Measurements from ENCODE around the gene KDR. TPM values are rescaled to one million over a fixed set of nuclear protein-coding genes. Genes with fewer than 3 reads are reported as not detected.

The KDR gene
- total RNA-seq, 1 donor from 2014 or later, result 28.7 TPM

GRCh38 chr4:55124322-55125076 is 896 bp downstream of the KDR start:
- DNase-seq (ENCODE audit: low spot score), result no peak
- intact Hi-C loops (cut with DNase I), result loop anchor here (5.0 kb wide), 2 partner anchors 53 to 117 kb away; no protein-coding TSS in a partner anchor

- no peak for DNase-seq (ENCODE audit: low spot score)
- intact Hi-C loops (cut with DNase I), result loop anchor here (5.0 kb wide), 2 partner anchors 54 to 116 kb away; no protein-coding TSS in a partner anchor
Measured at GRCh38 chr4:55123791-55124190, 1.6 kb downstream of the KDR start.

- intact Hi-C loops (cut with DNase I), result loop anchor here (5.0 kb wide), 2 partner anchors 55 to 115 kb away; no protein-coding TSS in a partner anchor
- no peak for DNase-seq (ENCODE audit: low spot score)
Measured at GRCh38 chr4:55122235-55122634, 3.2 kb downstream of the KDR start.

DNA sequence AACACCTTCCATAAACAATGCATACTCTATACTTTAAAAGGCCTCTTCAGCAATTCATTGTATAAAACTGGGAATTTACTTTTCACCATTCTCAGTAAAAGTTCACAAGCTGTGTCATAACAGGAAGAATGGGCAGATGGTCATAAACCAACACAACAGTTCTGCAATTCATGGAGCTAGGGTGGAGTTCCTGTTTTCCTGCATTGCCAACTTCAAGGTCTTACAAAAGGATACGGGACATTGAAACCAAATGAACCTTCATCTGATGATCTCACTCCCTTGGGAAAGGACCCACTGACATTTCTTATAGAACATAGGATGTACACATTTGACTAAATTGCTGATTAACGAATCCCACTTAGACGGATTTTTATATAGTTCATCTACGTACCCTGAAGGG is 4.1 kb downstream of the KDR start:
- intact Hi-C loops (cut with DNase I), result loop anchor here (5.0 kb wide), 2 partner anchors 56 to 114 kb away; no protein-coding TSS in a partner anchor
- no peak for DNase-seq (ENCODE audit: low spot score)

DNA sequence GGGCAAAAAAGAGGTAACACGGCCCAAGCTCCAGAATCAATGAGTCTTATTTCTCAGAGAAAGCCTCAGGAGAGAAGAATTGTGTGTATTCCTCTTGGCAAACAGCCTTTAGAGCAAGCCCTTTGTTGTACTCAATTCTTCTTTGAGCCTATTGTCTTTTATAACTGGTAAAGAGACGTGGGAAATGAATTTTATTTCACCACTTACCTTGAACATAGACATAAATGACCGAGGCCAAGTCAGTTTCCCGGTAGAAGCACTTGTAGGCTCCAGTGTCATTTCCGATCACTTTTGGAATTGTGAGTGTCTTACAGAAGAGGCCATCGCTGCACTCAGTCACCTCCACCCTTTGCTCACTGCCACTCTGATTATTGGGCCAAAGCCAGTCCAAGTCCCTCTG is 7.0 kb downstream of the KDR start:
- intact Hi-C loops (cut with DNase I), result loop anchor here (5.0 kb wide), 2 partner anchors 51 to 204 kb away; no protein-coding TSS in a partner anchor
- DNase-seq (ENCODE audit: low spot score), result no peak

DNA sequence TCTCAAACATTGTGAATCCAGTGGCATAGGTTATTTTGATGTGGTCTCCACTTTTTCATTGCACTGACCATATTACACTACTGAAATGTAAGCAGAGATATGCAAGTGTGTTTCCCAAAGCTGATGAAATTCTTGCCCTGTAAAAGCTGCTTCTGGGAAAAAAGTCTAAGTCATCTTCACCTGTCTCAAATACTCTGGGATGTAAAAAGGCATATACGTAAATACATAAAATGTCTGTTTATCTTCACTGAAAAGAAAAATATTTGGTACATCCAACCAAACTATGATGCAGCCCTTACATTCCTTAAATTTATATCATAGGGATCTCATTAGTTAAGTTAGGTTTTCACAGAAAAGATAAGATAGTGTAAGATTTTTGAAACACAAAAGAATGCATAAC is 7.9 kb downstream of the KDR start:
- intact Hi-C loops (cut with DNase I), result loop anchor here (5.0 kb wide), 2 partner anchors 50 to 205 kb away; no protein-coding TSS in a partner anchor
- no peak for DNase-seq (ENCODE audit: low spot score)

DNA sequence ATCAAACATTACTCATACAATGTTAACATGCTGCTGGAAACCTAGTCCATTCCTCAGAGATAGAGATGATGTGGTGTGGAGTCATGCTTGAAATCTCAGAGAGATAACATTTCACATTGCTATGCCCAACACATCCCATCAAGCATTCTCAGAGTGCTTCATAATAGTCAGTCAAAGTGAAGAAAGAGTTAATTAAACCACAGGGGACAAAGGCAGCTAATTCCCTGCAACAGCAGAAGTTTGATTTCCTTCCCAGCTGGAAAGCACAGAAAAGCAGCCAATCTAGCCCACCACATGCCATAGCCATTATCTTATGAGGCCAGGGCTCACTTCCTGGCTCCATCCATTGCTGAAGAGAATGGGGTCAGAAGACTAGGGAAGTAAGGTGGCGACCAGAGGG is 8.9 kb downstream of the KDR start:
- intact Hi-C loops (cut with DNase I), result loop anchor here (5.0 kb wide), 2 partner anchors 49 to 206 kb away; no protein-coding TSS in a partner anchor
- no peak for DNase-seq (ENCODE audit: low spot score)

- no peak for DNase-seq (ENCODE audit: low spot score)
- intact Hi-C loops (cut with DNase I), result no loop called here
Measured at GRCh38 chr4:55111601-55112000, 13.8 kb downstream of the KDR start.

- no peak for DNase-seq (ENCODE audit: low spot score)
- intact Hi-C loops (cut with DNase I), result no loop called here
Measured at GRCh38 chr4:55110131-55110530, 15.3 kb downstream of the KDR start.

GRCh38 chr4:55107054-55107453 is 18.3 kb downstream of the KDR start:
- intact Hi-C loops (cut with DNase I), result no loop called here
- no peak for DNase-seq (ENCODE audit: low spot score)

GRCh38 chr4:55103224-55103623 is 22.2 kb downstream of the KDR start:
- intact Hi-C loops (cut with DNase I), result no loop called here
- no peak for DNase-seq (ENCODE audit: low spot score)

DNA sequence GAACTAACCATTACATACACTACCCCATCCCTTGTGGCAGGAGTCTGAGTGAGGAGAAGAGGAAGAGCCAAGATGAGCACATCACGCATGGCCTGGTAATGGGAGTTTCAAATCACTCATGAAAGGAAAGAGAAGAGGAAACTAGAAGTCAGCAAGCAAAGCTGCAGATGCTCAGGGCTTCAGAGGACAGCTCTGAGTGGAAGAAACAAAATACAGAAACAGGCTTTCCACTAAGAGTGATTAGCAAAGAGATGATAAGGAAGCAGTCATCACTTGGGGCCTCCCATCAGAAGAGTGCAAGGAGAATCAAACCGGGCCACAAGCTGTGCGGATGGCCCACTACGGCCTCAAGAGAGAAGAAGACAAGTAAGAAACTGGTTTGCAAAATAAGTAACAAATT is 25.6 kb downstream of the KDR start:
- intact Hi-C loops (cut with DNase I), result no loop called here
- no peak for DNase-seq (ENCODE audit: low spot score)

- intact Hi-C loops (cut with DNase I), result no loop called here
- DNase-seq (ENCODE audit: low spot score), result no peak
Measured at GRCh38 chr4:55098456-55099204, 26.8 kb downstream of the KDR start.

DNA sequence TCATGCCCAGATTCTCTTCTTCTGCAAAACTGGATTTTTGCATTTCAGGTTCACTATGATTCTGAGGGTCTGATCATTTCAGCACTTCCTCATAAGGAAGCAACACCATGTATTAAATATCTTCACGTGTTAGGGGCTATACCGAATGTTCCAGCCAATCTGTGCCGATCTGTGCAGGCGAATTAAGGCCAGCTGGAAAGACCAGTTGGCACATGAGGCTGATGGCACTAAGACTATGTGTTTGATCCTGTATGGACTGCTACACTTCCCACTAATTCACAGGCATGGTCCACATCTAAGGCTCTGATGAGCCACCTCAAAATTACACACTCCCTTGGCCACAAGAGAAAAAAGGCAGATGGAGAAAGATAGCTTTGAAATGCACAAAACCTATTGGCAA is 28.8 kb downstream of the KDR start:
- intact Hi-C loops (cut with DNase I), result no loop called here
- DNase-seq (ENCODE audit: low spot score), result no peak

- intact Hi-C loops (cut with DNase I), result no loop called here
- DNase-seq (ENCODE audit: low spot score), result no peak
Measured at GRCh38 chr4:55096045-55096444, 29.4 kb downstream of the KDR start.

- DNase-seq (ENCODE audit: low spot score), result no peak
- intact Hi-C loops (cut with DNase I), result no loop called here
Measured at GRCh38 chr4:55092504-55092903, 32.9 kb downstream of the KDR start.

GRCh38 chr4:55089916-55090315 is 35.5 kb downstream of the KDR start:
- intact Hi-C loops (cut with DNase I), result no loop called here
- DNase-seq (ENCODE audit: low spot score), result no peak

GRCh38 chr4:55087913-55088260 is 37.5 kb downstream of the KDR start:
- intact Hi-C loops (cut with DNase I), result no loop called here
- no peak for DNase-seq (ENCODE audit: low spot score)

- intact Hi-C loops (cut with DNase I), result no loop called here
- no peak for DNase-seq (ENCODE audit: low spot score)
Measured at GRCh38 chr4:55087009-55087912, 38.1 kb downstream of the KDR start.

DNA sequence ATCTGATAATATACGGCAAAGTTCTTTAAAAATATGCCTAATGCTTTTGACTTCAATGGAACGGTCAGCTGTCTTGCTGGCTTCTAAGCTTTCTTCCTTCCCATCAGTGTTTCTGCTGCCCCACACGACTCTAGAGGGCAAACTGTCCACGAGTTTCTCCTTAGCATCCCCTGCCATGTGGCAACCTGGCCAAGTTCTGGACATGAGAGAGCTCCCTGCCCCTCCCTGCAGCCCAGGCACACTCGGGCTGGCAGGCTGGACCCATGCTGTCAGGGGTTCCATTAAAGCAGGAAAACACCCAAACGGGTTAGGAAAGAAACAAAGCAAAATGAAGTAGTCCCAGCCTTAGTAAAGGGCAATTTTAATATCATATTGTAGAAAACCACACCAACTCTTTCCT is 38.8 kb downstream of the KDR start:
- no peak for DNase-seq (ENCODE audit: low spot score)
- intact Hi-C loops (cut with DNase I), result no loop called here

Measured in cardiac septum (tissue), 1 donor.